Measurements from ENCODE around the gene UNC13B.

The UNC13B gene

DNA sequence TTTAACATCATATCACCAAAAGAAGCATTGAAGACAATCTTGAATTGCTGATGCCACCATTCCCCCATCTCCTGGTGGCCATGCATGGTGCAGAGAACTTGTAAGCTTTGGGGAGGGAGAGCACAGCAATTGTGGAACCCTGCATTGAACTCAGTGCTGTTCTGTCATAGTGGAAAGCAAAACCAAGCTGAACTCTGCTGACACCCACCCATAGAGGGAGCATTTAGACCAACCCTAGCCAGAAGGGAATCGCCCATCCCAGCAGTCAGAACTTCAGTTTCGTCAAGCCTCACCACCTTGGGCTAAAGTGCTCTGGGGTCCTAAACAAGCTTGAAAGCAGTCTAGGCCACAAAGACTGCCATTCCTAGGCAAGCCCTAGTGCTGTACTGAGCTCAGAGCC is 290.7 kb downstream of the UNC13B start:
- DNase-seq: peak in 1 of 2 experiments; percentile 4

DNA sequence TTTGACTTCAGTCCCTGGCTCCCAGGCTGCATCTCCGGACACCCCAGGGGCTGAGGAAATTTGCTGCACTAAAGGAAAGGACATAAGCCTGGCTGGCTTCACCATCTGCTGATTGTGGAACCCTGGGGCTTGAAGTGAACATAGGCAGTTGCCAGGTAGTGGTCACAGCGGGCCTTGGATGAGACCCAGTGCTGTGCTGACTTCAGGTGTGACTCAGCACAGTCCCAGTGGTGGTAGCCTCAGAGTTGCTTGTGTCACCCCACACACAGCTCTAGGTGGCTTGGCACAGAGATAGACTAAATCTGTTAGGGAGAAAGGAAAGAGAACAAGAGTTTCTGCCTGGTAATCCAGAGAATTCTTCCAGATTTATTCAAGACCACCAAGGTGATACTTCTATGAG is 292.0 kb downstream of the UNC13B start:
- DNase-seq: no peak
